Measurements from ENCODE around the gene TBC1D9.

GRCh38 chr4:140750470-140750869, 5.7 kb downstream of the TBC1D9 start:
- TF ChIP-seq EZH2phosphoT487 (IDR thresholded peaks at IDR 0.05; ENCODE audit: borderline replicate concordance) (no peak), EZH2 (IDR thresholded peaks at IDR 0.05) (no peak), SIN3A (IDR thresholded peaks at IDR 0.05; ENCODE audit: low read depth) (no peak), POLR2A (IDR thresholded peaks at IDR 0.05; ENCODE audit: borderline replicate concordance, extremely low read depth, insufficient read depth, insufficient read length) (no peak), REST (IDR thresholded peaks at IDR 0.05; ENCODE audit: low read depth) (no peak), TCF7L2 (IDR thresholded peaks at IDR 0.05; ENCODE audit: borderline replicate concordance, extremely low read depth, insufficient read depth, insufficient read length) (no peak), CTCF (IDR thresholded peaks at IDR 0.05 in 2 of 3, conservative IDR thresholded peaks at IDR 0.05 in 1 of 3; ENCODE audit: borderline replicate concordance in 1 of 3, insufficient read depth in 1 of 3, low read depth in 2 of 3, low read length in 2 of 3) (no peak), YY1 (IDR thresholded peaks at IDR 0.05; ENCODE audit: extremely low read depth, insufficient replicate concordance, low read depth, low read length) (no peak), ZNF274 (IDR thresholded peaks at IDR 0.05; ENCODE audit: low read depth, low read length) (no peak), CEBPB (IDR thresholded peaks at IDR 0.05; ENCODE audit: low read depth) (no peak), JUND (IDR thresholded peaks at IDR 0.05) (no peak)
